HFF-Myc (cell line): ENCODE results near the gene TMBIM6.
"Not testable (repeated sequence)": the region's sequence is repeated elsewhere in the genome, so short reads cannot be mapped to it uniquely, and the experiment has no call there.

ENCODE experiments used
- DNase-seq: peaks from one replicate; pipeline ENCODE4 v3.0.0-alpha.2; 2011; ENCODE audit warnings: low read depth; ENCODE audit errors: extremely low read depth
- H3K4me3 ChIP-seq: replicated peaks from 2 replicates; pipeline ENCODE4 v1.5.1; 2011; ENCODE audit warnings: low read depth, mild to moderate bottlenecking, control low read depth, low read length
- CTCF ChIP-seq: IDR thresholded peaks from 2 replicates; pipeline ENCODE4 v1.5.1; 2012; ENCODE audit warnings: mild to moderate bottlenecking, low read depth, low read length, control low read depth; ENCODE audit errors: missing control alignments

Gene TMBIM6

GRCh38 chr12:49730568-49731101 is 10.7 kb upstream of the TMBIM6 start:
- DNase-seq, result no peak
- TF ChIP-seq CTCF, result no peak
- H3K4me3 ChIP-seq, result no peak overlapping the region

- no peak for DNase-seq
- no peak overlapping the region for H3K4me3 ChIP-seq
- no peak for TF ChIP-seq CTCF
These were observed 7.9 kb upstream of the TMBIM6 start for GRCh38 chr12:49733219-49734017.

- H3K4me3 ChIP-seq, DNase-seq: not testable (repeated sequence)
These were observed 6.5 kb upstream of the TMBIM6 start for GRCh38 chr12:49734900-49735299.

GRCh38 chr12:49738721-49739120 is 2.6 kb upstream of the TMBIM6 start:
- not testable (repeated sequence) for DNase-seq, H3K4me3 ChIP-seq

GRCh38 chr12:49740277-49740676 is 1.1 kb upstream of the TMBIM6 start:
- not testable (repeated sequence) for DNase-seq, H3K4me3 ChIP-seq

- TF ChIP-seq CTCF, result no peak
- H3K4me3 ChIP-seq, result peak overlapping the region; percentile 61
- DNase-seq, result no peak
These were observed 694 bp downstream of the TMBIM6 start for GRCh38 chr12:49741882-49742620.

- H3K4me3 ChIP-seq, result no peak overlapping the region
- TF ChIP-seq CTCF, result no peak
- DNase-seq, result no peak
These were observed 3.1 kb downstream of the TMBIM6 start for GRCh38 chr12:49744363-49744885.

- H3K4me3 ChIP-seq, result no peak overlapping the region
- no peak for DNase-seq
- no peak for TF ChIP-seq CTCF
These were observed 6.9 kb downstream of the TMBIM6 start for GRCh38 chr12:49748306-49748705.
